LNCaP clone FGC (cell line): ENCODE data around the gene DDAH2.

Source experiments
- DNase-seq: peaks from one replicate; pipeline ENCODE4 v3.0.0-alpha.2; 2011; ENCODE audit warnings: low read depth
- H3K4me3 ChIP-seq: 2 replicates; pipeline ENCODE4 v1.5.1; 2011; ENCODE audit warnings: mild to moderate bottlenecking, low read depth, low read length, control low read depth
- CTCF ChIP-seq: IDR thresholded peaks from 2 replicates; pipeline ENCODE4 v1.5.1; 2012; ENCODE audit warnings: mild to moderate bottlenecking; ENCODE audit not compliant: control insufficient read depth, insufficient read depth; ENCODE audit errors: extremely low read depth

The DDAH2 gene

DNA sequence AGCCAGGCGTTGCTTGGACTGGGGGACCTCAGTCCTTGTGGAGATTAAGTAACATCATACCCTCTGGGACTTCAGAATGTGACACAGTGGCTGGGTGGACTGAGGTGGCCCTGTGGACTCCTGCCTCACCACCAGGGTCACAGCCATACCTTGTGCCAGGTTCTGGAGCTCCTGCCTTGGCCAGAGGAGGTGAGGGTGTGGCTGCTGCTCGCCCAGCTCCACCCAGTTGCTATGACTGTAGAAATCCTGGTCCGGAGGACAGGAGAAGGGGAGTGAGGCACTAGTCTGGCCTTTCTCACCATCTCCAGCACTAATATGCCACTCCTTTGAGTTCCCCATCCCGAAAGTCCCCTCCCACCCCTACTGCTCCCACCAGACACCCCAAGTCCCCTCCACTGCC is 46.1 kb upstream of the DDAH2 start:
- no peak for TF ChIP-seq CTCF
- DNase-seq, result no peak

DNA sequence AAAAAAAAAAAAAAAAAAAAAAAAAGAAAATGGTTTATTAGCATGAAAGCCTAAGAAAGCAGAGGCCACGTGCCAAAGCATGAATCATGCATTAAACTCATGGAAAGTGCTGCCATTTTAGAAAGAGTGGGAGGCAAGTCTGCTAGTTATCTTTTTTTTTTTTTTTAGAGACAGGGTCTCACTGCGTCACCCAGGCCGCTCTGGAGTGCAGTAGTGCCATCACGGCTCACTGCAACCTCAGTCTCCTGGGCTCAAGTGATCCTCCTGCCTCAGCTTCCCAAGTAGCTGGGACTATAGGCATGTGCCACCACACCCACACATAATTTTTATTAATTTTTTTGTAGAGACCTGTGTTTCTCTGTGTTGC is 42.9 kb upstream of the DDAH2 start:
- DNase-seq, result no peak
- H3K4me3 ChIP-seq, result no peak overlapping the region
- TF ChIP-seq CTCF, result no peak

More for the DNA sequence above, 46.1 kb upstream of the DDAH2 start:
- no peak overlapping the region for H3K4me3 ChIP-seq

- DNase-seq, result no peak
- TF ChIP-seq CTCF, result no peak
- no peak overlapping the region for H3K4me3 ChIP-seq
These were observed 41.8 kb upstream of the DDAH2 start for GRCh38 chr6:31770860-31771259.

- DNase-seq, result no peak
- no peak overlapping the region for H3K4me3 ChIP-seq
- peak; percentile 78 for TF ChIP-seq CTCF
These were observed 40.7 kb upstream of the DDAH2 start for GRCh38 chr6:31769684-31770371.

DNA sequence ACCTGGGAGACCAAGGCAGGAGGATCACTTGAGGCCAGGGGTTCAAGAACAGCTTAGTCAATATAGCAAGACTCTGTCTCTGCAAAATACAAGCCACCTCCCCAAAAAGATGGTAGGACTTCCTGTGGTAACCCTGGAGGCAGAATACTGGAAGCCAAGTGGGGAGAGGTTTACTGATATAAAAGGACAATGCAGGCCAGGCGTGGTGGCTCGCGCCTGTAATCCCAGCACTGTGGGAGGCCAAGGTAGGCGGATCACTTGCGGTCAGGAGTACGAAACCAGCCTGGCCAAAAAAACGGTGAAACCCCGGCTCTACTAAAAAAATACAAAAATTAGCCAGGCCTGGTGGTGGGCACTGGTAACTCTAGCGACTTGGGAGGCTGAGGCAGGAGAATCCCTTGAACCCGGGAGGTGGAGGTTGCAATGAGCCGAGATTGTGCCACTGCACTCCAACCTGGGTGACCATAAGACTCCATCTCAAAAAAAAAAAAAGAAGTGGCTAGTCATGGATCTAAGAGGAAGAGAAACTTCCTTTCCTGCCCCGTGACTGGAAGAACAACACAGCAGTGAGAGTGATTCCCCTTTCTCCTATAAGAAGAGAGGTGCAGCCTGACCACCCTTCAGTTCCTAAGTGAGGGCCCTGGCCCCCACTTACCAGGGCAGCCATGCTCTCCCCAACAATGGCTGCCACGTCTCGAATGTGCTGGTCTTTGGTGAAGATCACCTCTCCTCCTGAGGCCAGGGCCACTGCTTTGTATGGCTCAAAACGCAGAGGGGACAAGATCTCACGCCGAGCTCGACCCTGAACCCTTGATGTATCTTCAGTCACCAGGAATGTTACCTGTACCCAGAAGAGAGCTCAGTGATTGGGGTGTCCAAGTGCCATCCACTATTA is 39.5 kb upstream of the DDAH2 start:
- no peak for DNase-seq
- no peak for TF ChIP-seq CTCF
- H3K4me3 ChIP-seq, result no peak overlapping the region

GRCh38 chr6:31767096-31767645 is 38.1 kb upstream of the DDAH2 start:
- H3K4me3 ChIP-seq, result no peak overlapping the region
- no peak for TF ChIP-seq CTCF
- no peak for DNase-seq
